Left hindlimb (tissue), 1 donor: ENCODE data around the gene LGALS8.
"Not testable (repeated sequence)": the region's sequence is repeated elsewhere in the genome, so short reads cannot be mapped to it uniquely, and the experiment has no call there.

ENCODE experiments used
- DNase-seq: peaks from one replicate; pipeline ENCODE4 v3.0.0-alpha.2; 2018

Gene LGALS8

DNA sequence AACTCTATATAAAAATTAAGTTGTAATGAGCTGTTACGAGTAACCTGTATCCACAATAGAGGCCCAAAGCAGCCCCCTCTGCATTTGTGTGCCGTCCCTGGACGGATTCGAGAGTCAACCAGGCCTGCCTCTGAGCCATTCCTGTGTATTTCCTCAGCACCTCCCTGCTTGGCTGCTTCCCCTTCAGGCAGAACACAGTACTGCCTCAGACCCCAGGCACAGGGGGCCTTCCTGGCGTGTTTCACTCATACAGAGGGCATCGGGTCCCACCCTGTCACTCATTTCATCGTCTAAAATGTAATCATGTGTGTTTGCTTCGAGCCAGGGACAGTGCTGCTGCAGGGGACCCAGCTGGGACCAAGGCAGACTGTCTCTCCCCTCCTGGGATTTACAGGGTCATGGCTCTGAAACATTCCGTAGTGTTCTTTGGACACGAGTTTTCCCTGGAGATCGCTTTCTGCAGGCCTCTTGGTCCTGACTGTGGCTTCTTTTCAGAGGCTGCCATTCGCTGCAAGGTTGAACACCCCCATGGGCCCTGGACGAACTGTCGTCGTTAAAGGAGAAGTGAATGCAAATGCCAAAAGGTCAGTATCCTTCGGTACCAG is 19.4 kb downstream of the LGALS8 start:
- no peak for DNase-seq

- no peak for DNase-seq
Observed at GRCh38 chr1:236545621-236546169, 21.9 kb downstream of the LGALS8 start.

- DNase-seq, result no peak
Observed at GRCh38 chr1:236548452-236548851, 24.7 kb downstream of the LGALS8 start.

- DNase-seq, result no peak
Observed at GRCh38 chr1:236550961-236551851, 27.4 kb downstream of the LGALS8 start.

GRCh38 chr1:236552096-236552495 is 28.3 kb downstream of the LGALS8 start:
- DNase-seq, result no peak

DNA sequence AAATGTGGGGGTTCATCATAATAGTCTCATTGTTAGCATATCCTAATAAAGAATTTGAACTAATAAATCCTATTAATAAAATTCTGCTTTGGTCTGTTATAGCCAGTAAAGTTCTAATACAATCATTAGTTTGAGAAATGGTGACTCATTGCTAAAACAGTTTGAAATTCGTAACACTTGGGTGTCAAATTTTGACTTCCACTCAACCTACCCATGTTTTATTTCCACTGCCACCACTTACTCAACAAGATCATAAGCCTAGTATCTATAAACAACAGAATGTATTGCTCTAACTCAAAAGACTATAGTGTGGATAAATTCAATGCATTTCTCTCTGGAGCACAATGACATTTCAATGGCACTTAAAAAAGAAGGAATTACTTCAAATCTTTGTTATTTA is 29.1 kb downstream of the LGALS8 start:
- DNase-seq, result no peak

DNA sequence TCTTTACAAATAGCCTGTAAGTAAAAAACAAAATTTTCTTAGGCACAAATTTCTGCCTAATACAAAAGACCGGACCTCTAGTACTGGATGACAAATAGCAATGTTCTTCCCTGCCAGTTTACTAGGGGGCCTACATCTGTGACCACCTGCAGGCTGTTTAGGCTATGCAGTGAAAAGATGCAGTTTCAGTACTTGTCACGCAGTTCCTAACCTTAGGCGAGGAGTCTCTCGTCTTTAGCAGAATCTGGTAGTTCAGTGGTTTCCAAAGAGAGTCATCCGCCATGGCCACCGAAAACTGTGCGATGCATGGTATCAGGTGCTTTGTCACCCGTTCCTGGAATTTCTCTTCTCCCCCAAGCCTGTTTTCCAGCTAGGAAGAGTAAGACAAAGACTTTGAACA is 29.6 kb downstream of the LGALS8 start:
- DNase-seq, result no peak

DNA sequence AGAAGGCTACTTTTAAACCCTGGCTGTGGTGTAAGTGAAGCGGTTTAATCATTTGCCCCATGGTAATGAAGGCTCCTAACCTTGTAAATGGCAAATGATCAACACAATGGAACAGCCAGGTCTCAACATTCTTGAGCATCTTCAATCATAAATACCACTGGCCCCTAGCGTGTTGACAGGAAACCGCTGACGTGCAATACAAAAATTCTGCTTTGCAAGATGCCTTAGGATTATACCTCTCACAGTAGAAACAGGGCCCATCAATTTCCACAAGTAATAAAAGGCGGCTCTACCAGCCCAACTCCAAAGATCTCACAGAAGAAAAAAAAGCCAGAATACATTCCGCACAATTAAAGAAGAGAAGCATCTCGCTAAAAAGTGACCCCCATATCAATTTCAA is 32.8 kb downstream of the LGALS8 start:
- no peak for DNase-seq

- no peak for DNase-seq
Observed at GRCh38 chr1:236558081-236558480, 34.3 kb downstream of the LGALS8 start.

DNA sequence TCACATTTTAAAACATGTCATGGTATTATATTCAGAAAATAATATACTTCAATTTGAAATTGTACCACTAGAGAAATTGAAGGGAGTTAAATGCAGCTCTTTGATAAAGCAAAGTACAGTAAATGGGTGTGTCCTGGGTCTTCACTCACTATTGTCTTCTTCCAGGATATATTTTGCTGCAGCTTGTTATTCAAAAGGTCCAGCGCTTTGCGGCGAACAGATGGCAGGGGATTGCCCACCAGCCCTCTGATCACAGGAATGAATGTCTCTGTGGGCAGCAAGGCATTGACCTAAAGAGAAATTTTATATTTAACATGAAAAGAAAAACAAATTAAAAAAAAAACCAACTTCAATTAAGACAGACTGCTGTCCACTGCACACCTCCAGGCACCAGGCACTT is 35.1 kb downstream of the LGALS8 start:
- DNase-seq, result no peak

GRCh38 chr1:236560213-236560771 is 36.5 kb downstream of the LGALS8 start:
- DNase-seq, result no peak

DNA sequence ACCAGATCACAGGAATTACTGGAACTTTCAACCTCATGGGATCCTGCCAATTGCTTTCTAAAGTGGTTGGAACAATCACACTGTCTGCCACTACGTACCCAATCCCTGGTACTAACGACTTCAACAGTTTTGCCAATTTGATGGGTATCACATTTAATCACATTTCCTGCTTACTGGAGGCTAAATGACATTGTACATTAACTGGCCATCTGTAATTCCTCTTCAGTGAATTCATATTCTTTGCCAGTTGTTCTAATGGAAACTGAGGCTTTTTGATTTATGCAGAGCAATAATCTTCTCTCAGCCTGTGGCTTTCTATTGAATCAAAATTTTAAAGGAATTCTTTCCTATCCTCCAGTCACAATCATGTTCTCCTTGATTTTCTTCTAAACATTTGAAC is 38.2 kb downstream of the LGALS8 start:
- DNase-seq, result no peak

DNA sequence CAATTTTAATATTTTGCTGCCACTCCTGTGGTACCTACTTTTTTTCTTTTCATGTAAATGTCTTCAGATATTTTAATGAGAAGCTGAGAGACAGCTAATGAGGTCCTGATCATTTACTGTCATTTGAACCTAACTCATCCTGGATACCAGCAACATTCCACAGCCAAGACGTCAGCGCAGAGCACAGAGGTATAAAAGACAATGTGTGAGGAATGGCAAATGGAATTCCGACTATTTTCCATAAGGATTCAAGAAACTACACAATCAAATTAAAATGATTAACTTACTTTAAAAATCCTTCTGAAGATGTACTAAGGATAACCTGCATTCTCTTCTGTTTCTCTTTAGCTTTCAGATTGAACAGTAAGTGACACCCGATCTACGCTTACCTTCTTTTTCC is 41.7 kb downstream of the LGALS8 start:
- no peak for DNase-seq

- no peak for DNase-seq
Observed at GRCh38 chr1:236568285-236568894, 44.6 kb downstream of the LGALS8 start.

GRCh38 chr1:236575523-236575922 is 51.7 kb downstream of the LGALS8 start:
- DNase-seq, result no peak

DNA sequence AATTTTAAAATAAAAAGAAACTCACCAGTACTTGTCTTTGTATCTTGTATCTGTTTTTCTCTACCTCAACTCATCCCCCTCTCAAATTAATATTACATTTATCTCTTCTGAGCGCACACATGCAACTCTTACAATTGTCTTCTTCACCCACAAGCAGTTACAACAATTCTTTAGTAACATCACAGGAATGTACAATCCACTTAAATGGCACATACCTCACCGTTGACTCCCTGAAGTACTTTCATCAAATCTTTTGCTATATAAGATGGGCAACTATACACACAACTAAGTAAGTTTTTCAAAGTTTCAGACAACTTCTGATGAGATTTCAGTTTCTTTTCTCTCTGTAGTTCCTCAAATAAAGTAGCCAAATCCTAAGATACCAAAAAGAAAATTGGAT is 52.2 kb downstream of the LGALS8 start:
- no peak for DNase-seq

GRCh38 chr1:236577041-236577440 is 53.3 kb downstream of the LGALS8 start:
- DNase-seq, result not testable (repeated sequence)

GRCh38 chr1:236578661-236579060 is 54.9 kb downstream of the LGALS8 start:
- DNase-seq, result no peak

DNA sequence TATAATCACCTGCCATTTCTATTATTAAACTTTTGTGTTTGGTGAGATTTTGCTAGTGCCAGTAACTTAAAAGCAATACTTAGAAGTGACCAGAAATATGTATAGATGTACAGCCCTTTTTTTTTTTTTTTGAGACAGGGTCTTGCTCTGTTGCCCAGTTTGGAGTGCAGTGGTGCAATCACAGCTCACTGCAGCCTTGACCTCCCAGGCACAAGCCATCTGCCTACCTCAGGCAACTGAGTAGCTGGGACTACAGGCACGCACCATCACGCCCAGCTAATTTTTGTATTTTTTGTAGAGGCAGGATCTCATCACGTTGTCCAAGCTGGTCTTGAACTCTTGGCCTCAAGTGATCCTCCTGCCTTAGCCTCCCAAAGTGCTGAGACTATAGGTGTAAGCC is 56.6 kb downstream of the LGALS8 start:
- DNase-seq, result not testable (repeated sequence)

GRCh38 chr1:236581528-236581927 is 57.7 kb downstream of the LGALS8 start:
- no peak for DNase-seq

GRCh38 chr1:236589531-236589930 is 65.7 kb downstream of the LGALS8 start:
- no peak for DNase-seq

DNA sequence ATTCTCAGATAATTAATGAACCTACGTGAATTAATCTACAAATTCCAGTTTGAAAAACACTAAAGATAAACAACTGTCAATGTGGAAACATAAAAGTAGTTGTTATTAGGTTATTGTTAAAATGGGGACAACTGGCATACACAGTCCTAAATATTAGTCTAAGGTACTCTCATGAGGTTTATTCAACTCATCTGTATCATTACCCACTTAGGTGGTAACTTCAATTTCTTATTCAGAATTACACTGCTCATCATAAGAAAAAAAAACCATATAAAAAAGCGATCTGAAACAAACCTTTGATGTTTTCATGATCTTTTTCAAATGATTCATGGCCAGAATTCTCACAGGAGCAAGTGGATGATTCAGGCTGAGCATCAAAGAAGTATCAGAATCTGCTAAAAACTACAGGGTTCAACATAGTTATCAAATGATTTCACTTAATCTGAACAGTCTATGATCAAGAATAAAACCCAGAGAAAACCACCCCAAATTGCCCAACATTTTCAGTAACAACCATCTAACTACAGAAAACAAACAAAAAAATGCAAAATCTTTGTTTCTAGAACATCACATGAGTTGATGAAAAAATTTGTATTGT is 66.9 kb downstream of the LGALS8 start:
- DNase-seq, result no peak

DNA sequence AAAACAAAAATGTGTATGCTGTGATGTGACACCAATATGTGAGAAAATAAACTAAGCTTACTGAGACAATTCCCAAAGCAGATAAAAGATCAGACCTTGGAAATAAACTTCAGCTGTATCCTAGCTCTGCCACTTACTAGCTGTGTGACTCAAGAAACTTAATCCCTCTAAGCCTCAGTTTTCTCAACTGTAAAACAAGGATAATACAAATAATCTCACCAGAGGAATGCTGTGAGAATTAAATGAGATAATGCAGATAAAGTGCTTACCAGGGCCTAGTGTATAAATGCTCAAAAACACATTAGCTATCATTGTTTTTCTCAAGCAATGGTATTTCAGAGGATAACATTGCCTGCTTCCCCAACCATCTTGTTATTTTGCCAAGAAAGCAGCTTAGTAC is 78.4 kb downstream of the LGALS8 start:
- no peak for DNase-seq
